Neuron (in vitro differentiated cells): ENCODE data around the gene HIC2.
"Not testable (repeated sequence)": the region's sequence is repeated elsewhere in the genome, so short reads cannot be mapped to it uniquely, and the experiment has no call there.

Source experiments
- H2AFZ ChIP-seq: one replicate; pipeline ENCODE4 v1.6.1; 2013; ENCODE audit warnings: low read depth, mild to moderate bottlenecking, inconsistent platforms, low read length, moderate library complexity
- H3K27me3 ChIP-seq: one replicate; pipeline ENCODE4 v1.6.1; 2013; ENCODE audit warnings: low read length; ENCODE audit not compliant: insufficient read depth
- H3K36me3 ChIP-seq: one replicate; pipeline ENCODE4 v1.6.1; 2013; ENCODE audit warnings: low read length; ENCODE audit not compliant: insufficient read depth
- H3K4me1 ChIP-seq: one replicate; pipeline ENCODE4 v1.6.1; 2013; ENCODE audit warnings: low read length; ENCODE audit not compliant: insufficient read depth
- H3K4me3 ChIP-seq: 2 replicates; pipeline ENCODE4 v1.5.1; 2013; ENCODE audit warnings: mild to moderate bottlenecking, low read length, moderate library complexity
- H3K9me3 ChIP-seq: one replicate; pipeline ENCODE4 v1.6.1; 2013; ENCODE audit warnings: low read length

The HIC2 gene

DNA sequence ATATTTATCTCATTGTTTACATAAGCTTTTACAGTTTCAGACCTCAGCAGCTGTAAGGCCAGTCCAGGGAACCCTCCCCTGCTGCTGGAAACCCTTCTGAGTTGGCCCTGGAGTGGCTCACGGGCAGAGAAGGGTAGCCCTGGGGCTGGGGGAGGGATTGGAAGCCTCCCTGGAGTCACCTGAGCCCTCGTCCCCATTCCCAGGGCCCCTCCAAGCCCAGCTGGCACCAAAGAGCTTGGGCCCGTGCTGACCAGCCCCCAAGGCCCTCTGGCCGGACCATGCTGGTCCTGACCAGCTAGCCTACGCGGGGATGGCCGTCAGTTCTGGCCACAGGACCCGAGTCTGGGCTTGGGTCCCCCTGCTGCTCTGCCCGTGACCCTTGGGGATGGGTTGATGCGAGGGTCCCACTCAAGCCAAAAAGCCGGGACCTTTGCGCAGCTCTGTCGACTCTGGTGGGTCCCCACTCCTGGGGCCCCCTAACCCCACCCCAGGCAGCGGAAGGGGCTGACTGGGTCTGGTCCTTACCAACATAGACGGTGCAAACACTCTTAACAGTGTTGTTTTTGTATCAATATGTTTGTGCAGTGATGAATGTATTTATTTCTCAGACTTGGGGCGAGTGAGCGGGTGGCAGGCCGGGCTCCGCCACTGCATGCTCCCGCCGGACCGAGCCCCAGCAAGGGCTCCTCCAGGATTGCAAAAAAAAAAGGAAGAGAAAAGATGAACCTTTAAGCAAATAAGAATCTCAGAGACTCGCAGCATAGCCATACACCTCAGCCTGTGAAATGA lies 32.6 kb downstream of the HIC2 start:
- Histone ChIP-seq H3K27me3 (no peaks in the 10 kb centered on the region), H3K4me3 (no peak overlapping the region), H3K4me1 (peaks cover 20% of the 10 kb centered on the region), H3K36me3 (peaks cover 32% of the 10 kb centered on the region), H3K9me3 (no peaks in the 10 kb centered on the region), H2AFZ (no peak overlapping the region)

DNA sequence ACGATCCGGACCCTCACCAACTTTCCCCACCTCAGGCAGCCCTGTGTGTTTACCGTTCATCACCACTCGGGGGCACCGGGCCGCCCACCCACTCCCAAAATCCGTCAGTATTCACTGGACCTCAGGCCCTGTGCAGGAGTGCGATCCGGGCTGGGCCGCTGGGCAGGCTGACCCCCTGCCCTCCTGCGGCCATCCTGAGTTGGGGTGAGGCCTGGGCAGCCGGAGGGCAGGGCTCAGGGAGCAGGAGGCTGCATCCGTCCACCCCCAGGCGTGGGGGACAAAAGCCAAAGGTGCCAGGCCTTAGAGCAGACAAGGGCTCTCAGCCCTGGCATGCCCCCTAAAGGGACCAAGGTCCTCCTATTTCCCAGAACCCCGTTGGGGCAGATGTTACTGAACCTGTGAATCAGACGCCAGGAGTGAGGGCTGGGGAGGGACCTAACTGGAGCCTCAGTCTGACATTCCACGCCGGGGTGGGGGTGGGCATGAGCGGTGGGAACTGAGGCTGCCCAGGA lies 33.2 kb downstream of the HIC2 start:
- Histone ChIP-seq H2AFZ (no peak overlapping the region), H3K4me3 (no peak overlapping the region), H3K27me3 (no peaks in the 10 kb centered on the region), H3K4me1 (peaks cover 20% of the 10 kb centered on the region), H3K9me3 (no peaks in the 10 kb centered on the region), H3K36me3 (peaks cover 28% of the 10 kb centered on the region)

DNA sequence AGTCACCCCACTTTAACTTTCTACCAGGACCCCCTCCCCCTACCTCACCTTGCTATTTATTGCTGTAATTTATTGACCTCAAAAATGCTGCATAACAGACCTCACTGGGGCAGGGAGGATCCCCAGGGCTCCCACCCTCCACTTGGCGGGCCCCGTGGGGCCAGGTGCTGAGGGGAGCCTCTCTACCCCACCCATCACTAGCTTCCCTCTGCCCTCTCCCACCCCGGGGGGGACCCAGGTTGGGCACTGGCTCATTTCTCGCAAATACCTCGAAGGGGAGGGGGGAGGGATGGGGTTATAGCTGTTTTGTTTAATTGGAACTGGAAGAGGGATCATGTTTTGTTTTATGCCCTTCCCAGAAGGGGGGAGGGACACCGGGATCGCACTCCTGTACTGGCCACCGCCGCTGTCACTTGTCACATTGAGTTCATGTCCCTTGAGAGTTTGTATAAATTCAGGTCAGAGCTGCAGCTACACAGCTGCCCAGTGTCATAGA lies 33.7 kb downstream of the HIC2 start:
- Histone ChIP-seq H3K4me3 (no peak overlapping the region), H3K27me3 (no peaks in the 10 kb centered on the region), H2AFZ (no peak overlapping the region), H3K36me3 (peaks cover 26% of the 10 kb centered on the region), H3K9me3 (no peaks in the 10 kb centered on the region), H3K4me1 (peaks cover 20% of the 10 kb centered on the region)

DNA sequence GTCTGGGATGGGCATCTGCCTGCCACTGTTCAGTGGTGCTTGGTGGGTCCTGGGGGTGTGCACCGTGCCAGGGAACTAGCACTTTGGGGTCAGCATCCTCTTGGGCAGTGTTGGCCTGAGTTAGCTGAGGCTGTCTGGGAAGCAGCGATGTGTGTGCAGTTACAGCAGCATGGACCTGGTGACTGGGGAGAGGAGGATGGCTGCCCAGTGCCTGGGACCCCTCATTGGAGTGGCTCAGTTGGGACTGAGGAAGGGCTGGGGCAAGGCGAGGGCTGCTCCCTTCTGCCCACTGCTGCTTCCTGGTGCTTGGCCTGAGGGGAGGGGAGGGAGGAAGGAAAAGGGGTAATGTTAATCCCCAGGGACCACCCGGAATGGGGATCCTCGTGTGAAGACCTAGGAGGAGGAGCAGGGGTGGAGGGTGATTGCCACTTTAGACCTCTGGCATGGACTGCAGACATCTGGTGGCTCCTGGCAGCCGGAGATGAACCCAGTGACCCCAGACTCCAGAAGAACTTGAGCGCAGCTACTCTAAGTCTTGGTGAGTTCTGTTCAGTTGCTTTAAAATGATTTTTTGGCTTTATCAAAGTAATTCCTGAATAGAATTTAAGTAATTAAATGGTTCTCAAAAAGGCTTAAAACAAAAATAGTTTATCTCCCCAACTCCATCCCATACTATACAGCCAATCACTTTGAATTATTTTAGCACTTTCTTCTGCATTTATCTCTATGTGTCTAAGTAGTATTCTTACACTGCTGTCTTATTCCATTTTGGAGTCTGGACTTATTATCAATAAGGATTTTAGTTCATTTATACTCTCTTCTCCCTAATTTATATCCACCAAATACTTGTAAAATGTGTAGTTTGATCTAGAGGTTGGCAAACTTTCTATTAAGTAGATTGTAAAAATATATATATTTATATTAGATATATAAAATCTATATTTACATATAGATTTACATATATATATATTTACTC lies 34.7 kb downstream of the HIC2 start:
- no peak overlapping the region for H3K4me3 ChIP-seq
- no peak overlapping the region for H2AFZ ChIP-seq
- H3K9me3 ChIP-seq = no peaks in the 10 kb centered on the region
- H3K36me3 ChIP-seq = peaks cover 17% of the 10 kb centered on the region
- H3K4me1 ChIP-seq = peaks cover 20% of the 10 kb centered on the region
- H3K27me3 ChIP-seq = no peaks in the 10 kb centered on the region

DNA sequence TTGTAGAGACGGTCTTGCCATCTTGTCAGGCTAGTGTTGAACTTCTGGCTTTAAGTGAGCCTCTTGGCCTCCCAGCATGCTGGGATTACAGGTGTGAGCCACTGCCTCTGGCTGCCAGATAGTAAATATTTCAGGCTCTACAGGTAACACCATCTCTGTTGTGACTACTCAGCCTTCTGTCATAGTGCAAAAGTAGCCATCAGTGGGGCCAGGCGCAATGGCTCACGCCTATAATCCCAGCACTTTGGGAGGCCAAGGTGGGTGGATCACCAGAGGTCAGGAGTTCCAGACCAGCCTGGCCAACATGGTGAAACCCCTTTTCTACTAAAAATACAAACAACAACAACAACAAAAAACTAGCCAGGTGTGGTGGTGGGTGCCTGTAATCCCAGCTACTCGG lies 35.5 kb downstream of the HIC2 start:
- not testable (repeated sequence) for H3K9me3 ChIP-seq, H2AFZ ChIP-seq, H3K27me3 ChIP-seq, H3K4me3 ChIP-seq
- Histone ChIP-seq H3K36me3 (peaks cover 11% of the 10 kb centered on the region), H3K4me1 (peaks cover 20% of the 10 kb centered on the region)

DNA sequence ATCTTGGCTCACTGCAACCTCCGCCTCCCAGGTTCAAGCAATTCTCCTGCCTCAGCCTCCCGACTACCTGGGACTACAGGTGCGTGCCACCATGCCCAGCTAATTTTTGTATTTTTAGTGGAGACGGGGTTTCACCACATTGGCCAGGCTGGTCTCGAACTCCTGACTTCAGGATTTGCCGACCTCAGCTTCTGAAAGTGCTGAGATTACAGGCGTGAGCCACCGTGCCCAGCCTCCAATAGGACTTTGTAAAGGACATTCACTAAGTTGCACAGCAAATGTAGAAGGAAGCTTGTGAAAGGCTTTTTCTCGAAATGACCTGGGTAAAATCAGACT lies 37.8 kb downstream of the HIC2 start:
- H3K4me3 ChIP-seq, H3K27me3 ChIP-seq, H3K9me3 ChIP-seq, H3K36me3 ChIP-seq, H2AFZ ChIP-seq: not testable (repeated sequence)
- H3K4me1 ChIP-seq = peaks cover 20% of the 10 kb centered on the region

DNA sequence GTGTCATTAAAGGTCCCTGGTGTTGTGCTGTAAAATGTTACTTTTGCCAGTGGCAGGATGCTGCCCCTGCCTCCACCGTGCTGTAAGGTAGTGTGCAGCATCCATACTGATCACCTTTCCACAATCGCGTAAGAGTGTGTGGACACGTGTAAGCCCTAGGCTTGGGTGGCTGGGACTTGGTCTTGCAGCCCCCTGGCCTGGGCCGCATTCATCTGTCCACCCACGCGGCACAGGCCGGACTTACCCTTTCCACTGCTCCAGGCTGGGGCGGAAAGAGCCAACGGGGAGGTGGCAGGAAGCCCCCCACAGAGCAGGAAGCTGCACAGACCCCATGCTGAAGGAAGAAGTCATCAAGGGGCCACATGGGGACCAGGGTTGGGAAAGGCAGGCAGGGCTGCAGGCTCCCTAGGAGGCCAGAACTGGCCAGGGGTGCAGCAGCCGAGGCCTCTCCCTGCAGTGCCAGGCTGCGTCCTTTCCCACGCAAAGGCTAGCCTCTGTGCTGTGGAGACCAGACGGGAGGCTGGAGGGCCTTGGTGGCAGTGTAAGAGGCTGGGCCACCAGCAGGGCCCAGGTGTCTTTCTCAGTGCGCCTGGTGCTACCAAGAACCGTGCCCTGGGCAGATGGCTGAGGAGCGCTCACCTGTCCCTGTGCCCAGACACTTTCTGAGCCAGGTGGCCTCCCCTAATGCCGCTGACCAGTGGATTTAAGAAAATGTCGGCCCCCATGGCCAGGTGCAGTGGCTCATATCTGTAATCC lies 38.3 kb downstream of the HIC2 start:
- Histone ChIP-seq H3K9me3 (no peaks in the 10 kb centered on the region), H2AFZ (no peak overlapping the region), H3K4me3 (no peak overlapping the region), H3K36me3 (no peaks in the 10 kb centered on the region), H3K4me1 (peaks cover 15% of the 10 kb centered on the region), H3K27me3 (no peaks in the 10 kb centered on the region)

DNA sequence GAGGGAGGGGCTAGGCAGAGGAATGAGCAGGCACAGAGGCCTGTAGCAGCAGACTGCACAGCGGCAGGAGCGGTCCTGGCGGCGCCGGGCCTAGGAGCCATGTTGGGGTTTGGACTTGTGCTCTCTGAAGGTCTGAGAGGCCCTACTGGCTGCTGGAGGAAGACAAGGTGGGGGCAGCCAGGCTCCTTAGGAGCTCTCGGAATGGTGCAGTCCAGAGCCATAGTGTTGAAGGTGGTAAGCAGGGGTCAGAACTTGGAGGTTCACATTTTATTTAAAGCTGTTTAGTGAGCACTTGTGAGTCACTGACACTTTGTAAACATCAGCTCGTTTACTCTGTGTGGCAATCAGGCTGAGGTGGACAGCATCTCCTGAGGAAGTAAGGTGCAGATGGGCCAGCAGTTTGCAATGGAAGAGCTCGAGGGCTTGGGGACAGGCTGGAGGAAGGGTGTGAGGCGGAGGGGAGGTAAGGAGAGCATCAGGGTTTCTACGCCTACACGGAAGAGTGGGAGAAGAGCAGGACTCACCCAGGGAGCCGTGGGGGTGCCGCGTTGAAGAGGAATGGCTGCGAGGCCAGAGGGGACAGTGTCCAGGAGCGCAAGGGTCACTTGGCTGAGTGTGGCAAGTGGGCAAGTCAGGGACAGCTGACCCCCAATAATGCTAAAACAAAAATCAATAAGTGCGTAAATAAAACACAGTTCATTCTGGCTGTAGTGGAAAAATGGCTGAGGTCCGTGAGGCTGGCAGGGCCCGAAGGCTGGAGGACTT lies 40.0 kb downstream of the HIC2 start:
- no peaks in the 10 kb centered on the region for H3K36me3 ChIP-seq
- no peaks in the 10 kb centered on the region for H3K9me3 ChIP-seq
- H3K27me3 ChIP-seq = no peaks in the 10 kb centered on the region
- no peak overlapping the region for H3K4me3 ChIP-seq
- no peak overlapping the region for H2AFZ ChIP-seq
- H3K4me1 ChIP-seq = no peaks in the 10 kb centered on the region

DNA sequence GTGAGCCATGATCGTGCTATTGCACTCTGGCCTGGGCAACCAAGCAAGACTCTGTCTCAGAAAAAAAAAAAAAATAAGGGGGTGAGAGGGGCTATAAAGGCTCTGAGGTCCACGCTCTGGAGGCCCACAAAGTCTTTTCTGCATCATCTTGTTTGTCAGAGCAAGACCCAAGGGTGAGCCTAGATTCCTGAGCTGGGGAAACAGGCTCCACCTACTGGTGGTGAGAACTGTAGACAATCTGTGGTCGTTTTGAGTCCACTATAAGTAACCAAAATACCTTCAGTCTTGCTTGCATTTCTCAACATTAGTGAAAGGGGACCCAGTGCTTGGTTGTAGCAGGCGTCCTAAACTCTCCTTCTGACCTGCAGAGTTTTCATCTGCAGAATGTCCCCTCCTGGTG lies 45.5 kb downstream of the HIC2 start:
- not testable (repeated sequence) for H3K4me3 ChIP-seq, H3K4me1 ChIP-seq, H3K27me3 ChIP-seq, H3K9me3 ChIP-seq, H2AFZ ChIP-seq, H3K36me3 ChIP-seq

DNA sequence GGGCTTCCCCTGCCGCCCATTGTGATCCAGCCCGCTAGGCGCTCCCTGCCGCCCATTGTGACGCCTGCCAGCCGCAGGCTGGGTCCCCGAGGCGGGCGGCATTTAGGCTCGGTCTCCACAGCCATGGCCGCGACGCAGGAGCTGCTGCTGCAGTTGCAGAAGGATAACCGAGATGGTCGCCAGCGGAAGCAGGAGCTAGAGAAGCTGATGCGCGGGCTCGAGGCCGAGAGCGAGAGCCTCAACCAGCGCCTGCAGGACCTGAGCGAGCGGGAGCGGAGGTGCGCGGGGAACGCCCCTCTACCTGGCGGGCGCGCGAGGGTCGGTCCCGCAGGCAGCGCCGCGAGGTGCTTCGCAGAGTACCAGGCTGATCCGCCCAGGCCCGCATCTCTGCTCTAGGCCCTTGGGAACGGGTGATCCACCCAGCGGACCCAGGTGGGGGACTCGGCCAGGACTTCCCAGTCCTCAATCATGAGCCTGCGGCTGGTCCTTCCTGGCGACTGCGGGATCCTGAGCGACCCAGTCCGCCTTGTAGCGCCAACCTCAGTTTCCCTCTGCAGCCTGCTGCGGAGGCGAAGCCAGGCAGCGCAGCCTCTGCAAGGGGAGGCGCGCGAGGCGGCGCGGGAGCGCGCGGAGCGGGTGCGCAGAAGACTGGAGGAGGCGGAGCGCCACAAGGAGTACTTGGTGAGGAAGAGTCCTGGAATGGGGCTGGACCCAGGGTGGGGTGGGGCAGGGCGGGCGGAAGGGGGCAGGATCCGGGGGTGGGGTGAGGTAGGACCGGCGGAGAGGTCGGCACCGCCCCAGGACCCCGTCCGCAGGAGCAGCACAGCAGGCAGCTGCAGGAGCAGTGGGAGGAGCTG lies 50.4 kb downstream of the HIC2 start, which contains the start of gene TMEM191C:
TSS of gene TMEM191C (plus strand) at position 51 of the 857 bp plus-strand sequence. CDS start at position 124, 73 bp downstream.
- not testable (repeated sequence) for H3K27me3 ChIP-seq, H3K4me3 ChIP-seq, H3K4me1 ChIP-seq, H3K9me3 ChIP-seq, H2AFZ ChIP-seq, H3K36me3 ChIP-seq

DNA sequence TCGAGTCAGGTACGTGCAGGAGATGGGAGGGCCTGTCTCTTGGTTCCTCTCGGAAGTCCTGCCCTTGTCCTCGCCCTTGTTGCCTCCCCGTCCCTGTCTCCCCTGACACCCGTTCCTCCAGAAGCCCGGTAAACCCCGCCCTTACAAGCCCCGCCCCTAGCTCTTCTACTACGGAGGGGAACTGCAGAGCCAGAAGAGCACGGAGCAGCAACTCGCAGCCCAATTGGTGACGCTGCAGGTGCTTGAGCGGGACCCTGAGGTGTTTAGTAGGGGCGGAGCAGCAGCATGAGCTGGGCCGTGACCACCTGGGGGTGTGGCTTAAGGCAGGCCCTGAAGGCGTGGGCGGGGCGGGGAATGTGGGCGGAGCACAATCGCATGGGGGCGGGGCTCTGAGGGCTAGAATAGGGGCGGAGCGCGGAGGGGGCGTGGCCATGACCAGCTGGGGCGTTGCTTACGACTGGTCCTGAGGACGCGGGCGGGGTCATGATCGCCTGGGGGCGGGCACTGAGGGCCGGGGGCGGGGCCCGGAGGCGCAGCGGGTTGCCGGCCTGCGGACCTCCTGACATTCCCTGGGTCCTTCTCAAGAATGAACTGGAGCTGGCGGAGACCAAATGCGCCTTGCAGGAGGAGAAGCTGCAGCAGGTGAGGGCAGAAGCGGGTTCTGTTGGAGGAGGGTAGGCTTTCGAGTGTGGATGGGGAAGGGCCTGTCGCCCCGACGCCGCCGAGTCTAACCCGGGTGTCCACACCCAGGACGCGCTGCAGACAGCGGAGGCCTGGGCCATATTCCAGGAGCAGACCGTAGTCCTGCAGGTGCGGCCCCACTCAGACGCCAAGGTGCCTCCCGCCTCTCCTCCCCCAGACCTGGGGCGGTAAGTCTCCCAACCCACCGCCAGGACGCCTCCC lies 51.3 kb downstream of the HIC2 start:
- H2AFZ ChIP-seq, H3K4me1 ChIP-seq, H3K36me3 ChIP-seq, H3K27me3 ChIP-seq, H3K9me3 ChIP-seq, H3K4me3 ChIP-seq: not testable (repeated sequence)
